Measurements from ENCODE around the gene C11orf24. TPM values are rescaled to one million over a fixed set of nuclear protein-coding genes. Genes with fewer than 3 reads are reported as not detected.

The C11orf24 gene
- total RNA-seq, 6 experiments from 2014 or later = 39.4 to 70.9 (median 62.4) TPM

- Histone ChIP-seq H3K4me3 (no peak overlapping the region), H3K27me3 (no peaks in the 10 kb centered on the region), H3K4me1 (no peaks in the 10 kb centered on the region), H3K9me3 (no peaks in the 10 kb centered on the region), H3K36me3 (no peaks in the 10 kb centered on the region), H3K27ac (no peak overlapping the region)
- WGBS (ENCODE audit: insufficient coverage, low coverage, low lambda C conversion rate, missing lambda C conversion rate) = 92% methylated on average over 2 of the region's 2 CpGs
- intact Hi-C loops (cut with DNase I) = no loop called here
- ATAC-seq (no peak), DNase-seq (no peak)
- TF ChIP-seq CTCF (IDR thresholded peaks at IDR 0.05) = no peak
- TF ChIP-seq POLR2A (IDR thresholded peaks at IDR 0.05) = no peak
These were observed 29.2 kb downstream of the C11orf24 start for GRCh38 chr11:68242616-68243015.

- intact Hi-C loops (cut with DNase I) = no loop called here
- WGBS (ENCODE audit: insufficient coverage, low coverage, low lambda C conversion rate, missing lambda C conversion rate) = 86% methylated on average over 1 of the region's 7 CpGs
- TF ChIP-seq CTCF (IDR thresholded peaks at IDR 0.05) = no peak
- no peak for TF ChIP-seq POLR2A (IDR thresholded peaks at IDR 0.05)
- Histone ChIP-seq H3K27me3 (no peaks in the 10 kb centered on the region), H3K36me3 (no peaks in the 10 kb centered on the region), H3K9me3 (no peaks in the 10 kb centered on the region), H3K4me1 (no peaks in the 10 kb centered on the region), H3K4me3 (no peak overlapping the region), H3K27ac (no peak overlapping the region)
- no peak for ATAC-seq
- no peak for DNase-seq
These were observed 40.2 kb downstream of the C11orf24 start for GRCh38 chr11:68231621-68232020.

- 78% methylated on average over 1 of the region's 1 CpG for WGBS (ENCODE audit: insufficient coverage, low coverage, low lambda C conversion rate, missing lambda C conversion rate)
- Histone ChIP-seq H3K27me3 (no peaks in the 10 kb centered on the region), H3K36me3 (no peaks in the 10 kb centered on the region), H3K27ac (no peak overlapping the region), H3K4me1 (no peaks in the 10 kb centered on the region), H3K9me3 (no peaks in the 10 kb centered on the region), H3K4me3 (no peak overlapping the region)
- no peak for TF ChIP-seq CTCF (IDR thresholded peaks at IDR 0.05)
- TF ChIP-seq POLR2A (IDR thresholded peaks at IDR 0.05) = no peak
- intact Hi-C loops (cut with DNase I) = no loop called here
- no peak for ATAC-seq
- no peak for DNase-seq
These were observed 42.2 kb downstream of the C11orf24 start for GRCh38 chr11:68229601-68230000.

GRCh38 chr11:68226421-68226820 is 45.4 kb downstream of the C11orf24 start:
- DNase-seq = no peak

More at GRCh38 chr11:68226421-68226820, 45.4 kb downstream of the C11orf24 start:
- no peak for TF ChIP-seq POLR2A (IDR thresholded peaks at IDR 0.05)
- TF ChIP-seq CTCF (IDR thresholded peaks at IDR 0.05) = no peak
- intact Hi-C loops (cut with DNase I) = no loop called here
- Histone ChIP-seq H3K4me1 (no peaks in the 10 kb centered on the region), H3K27me3 (no peaks in the 10 kb centered on the region), H3K9me3 (no peaks in the 10 kb centered on the region), H3K27ac (no peak overlapping the region), H3K4me3 (no peak overlapping the region), H3K36me3 (no peaks in the 10 kb centered on the region)
- ATAC-seq = no peak
- 86% methylated on average over 4 of the region's 9 CpGs for WGBS (ENCODE audit: insufficient coverage, low coverage, low lambda C conversion rate, missing lambda C conversion rate)

Data from right lobe of liver (tissue), 6 donors.